ENCODE results near the gene TBC1D8.

DNA sequence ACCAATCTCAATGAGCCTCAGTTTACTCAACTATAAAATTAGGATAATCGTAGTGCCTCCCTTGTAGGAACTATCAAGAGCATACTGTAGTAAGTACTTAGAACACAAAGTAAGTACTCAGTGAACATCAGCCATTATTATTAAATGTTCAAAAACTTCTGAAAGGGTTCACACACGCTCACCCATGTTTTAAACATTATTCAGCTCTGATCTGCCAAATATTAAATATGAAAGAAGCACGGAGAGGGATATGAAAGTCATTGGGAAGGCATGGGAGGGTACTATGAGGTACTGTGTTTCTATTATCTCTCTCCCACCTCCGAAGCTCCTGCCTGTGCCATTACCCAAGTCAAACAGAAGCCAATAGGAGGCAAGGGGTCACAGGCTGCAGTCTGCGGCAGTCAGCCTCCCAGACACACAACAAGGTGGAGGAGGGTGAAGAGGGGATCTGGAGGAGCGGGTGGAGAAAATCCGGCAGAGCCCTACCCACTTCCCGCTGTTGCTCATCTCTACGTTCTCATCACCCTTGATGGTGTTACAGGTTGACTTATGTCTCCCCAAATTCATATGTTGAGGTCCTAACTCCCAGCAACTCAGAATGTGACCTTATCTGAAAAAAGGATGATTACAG lies 2.0 kb upstream of the TBC1D8 start:
- TF ChIP-seq, protein P1, sequence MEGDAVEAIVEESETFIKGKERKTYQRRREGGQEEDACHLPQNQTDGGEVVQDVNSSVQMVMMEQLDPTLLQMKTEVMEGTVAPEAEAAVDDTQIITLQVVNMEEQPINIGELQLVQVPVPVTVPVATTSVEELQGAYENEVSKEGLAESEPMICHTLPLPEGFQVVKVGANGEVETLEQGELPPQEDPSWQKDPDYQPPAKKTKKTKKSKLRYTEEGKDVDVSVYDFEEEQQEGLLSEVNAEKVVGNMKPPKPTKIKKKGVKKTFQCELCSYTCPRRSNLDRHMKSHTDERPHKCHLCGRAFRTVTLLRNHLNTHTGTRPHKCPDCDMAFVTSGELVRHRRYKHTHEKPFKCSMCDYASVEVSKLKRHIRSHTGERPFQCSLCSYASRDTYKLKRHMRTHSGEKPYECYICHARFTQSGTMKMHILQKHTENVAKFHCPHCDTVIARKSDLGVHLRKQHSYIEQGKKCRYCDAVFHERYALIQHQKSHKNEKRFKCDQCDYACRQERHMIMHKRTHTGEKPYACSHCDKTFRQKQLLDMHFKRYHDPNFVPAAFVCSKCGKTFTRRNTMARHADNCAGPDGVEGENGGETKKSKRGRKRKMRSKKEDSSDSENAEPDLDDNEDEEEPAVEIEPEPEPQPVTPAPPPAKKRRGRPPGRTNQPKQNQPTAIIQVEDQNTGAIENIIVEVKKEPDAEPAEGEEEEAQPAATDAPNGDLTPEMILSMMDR (conservative IDR thresholded peaks at IDR 0.05; ENCODE audit: low read depth in 2 of 2), result no peak
- no peak for TF ChIP-seq POLR2AphosphoS5 (IDR thresholded peaks at IDR 0.05; ENCODE audit: low read depth)
- TF ChIP-seq EZH2 (IDR thresholded peaks at IDR 0.05; ENCODE audit: low read depth, unreplicated experiment), result no peak
- no peak for TF ChIP-seq EZH2phosphoT487 (IDR thresholded peaks at IDR 0.05; ENCODE audit: unreplicated experiment)
- TF ChIP-seq ZNF114 (CRISPR knock-in tag; IDR thresholded peaks at IDR 0.05), result no peak
- TF ChIP-seq CREB1 (CRISPR knock-in tag; IDR thresholded peaks at IDR 0.05; ENCODE audit: low read depth), result no peak
- TF ChIP-seq, protein P2, sequence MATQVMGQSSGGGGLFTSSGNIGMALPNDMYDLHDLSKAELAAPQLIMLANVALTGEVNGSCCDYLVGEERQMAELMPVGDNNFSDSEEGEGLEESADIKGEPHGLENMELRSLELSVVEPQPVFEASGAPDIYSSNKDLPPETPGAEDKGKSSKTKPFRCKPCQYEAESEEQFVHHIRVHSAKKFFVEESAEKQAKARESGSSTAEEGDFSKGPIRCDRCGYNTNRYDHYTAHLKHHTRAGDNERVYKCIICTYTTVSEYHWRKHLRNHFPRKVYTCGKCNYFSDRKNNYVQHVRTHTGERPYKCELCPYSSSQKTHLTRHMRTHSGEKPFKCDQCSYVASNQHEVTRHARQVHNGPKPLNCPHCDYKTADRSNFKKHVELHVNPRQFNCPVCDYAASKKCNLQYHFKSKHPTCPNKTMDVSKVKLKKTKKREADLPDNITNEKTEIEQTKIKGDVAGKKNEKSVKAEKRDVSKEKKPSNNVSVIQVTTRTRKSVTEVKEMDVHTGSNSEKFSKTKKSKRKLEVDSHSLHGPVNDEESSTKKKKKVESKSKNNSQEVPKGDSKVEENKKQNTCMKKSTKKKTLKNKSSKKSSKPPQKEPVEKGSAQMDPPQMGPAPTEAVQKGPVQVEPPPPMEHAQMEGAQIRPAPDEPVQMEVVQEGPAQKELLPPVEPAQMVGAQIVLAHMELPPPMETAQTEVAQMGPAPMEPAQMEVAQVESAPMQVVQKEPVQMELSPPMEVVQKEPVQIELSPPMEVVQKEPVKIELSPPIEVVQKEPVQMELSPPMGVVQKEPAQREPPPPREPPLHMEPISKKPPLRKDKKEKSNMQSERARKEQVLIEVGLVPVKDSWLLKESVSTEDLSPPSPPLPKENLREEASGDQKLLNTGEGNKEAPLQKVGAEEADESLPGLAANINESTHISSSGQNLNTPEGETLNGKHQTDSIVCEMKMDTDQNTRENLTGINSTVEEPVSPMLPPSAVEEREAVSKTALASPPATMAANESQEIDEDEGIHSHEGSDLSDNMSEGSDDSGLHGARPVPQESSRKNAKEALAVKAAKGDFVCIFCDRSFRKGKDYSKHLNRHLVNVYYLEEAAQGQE (IDR thresholded peaks at IDR 0.05; ENCODE audit: unreplicated experiment), result no peak
- no peak for TF ChIP-seq ZNF331 (CRISPR knock-in tag; IDR thresholded peaks at IDR 0.05; ENCODE audit: low read depth)
- TF ChIP-seq JUNB (IDR thresholded peaks at IDR 0.05; ENCODE audit: unreplicated experiment), result no peak
- no peak for TF ChIP-seq NANOG (IDR thresholded peaks at IDR 0.05; ENCODE audit: borderline replicate concordance)
- TF ChIP-seq STAT1 (IDR thresholded peaks at IDR 0.05; ENCODE audit: unreplicated experiment), result no peak
- no peak for TF ChIP-seq ZNF462 (CRISPR knock-in tag; IDR thresholded peaks at IDR 0.05)

Measured in GM23338 (cell line).